GM19463 (cell line): ENCODE measurements around the gene CLDN22.
"Not testable (repeated sequence)": the region's sequence is repeated elsewhere in the genome, so short reads cannot be mapped to it uniquely, and the experiment has no call there.

Experiments used
- ATAC-seq: cut with Tn5 transposase; IDR thresholded peaks from one replicate; pipeline ENCODE4 v1.9.1; 2021; ENCODE audit warnings: mild to moderate bottlenecking, moderate library complexity; ENCODE audit not compliant: unreplicated experiment

Gene CLDN22

DNA sequence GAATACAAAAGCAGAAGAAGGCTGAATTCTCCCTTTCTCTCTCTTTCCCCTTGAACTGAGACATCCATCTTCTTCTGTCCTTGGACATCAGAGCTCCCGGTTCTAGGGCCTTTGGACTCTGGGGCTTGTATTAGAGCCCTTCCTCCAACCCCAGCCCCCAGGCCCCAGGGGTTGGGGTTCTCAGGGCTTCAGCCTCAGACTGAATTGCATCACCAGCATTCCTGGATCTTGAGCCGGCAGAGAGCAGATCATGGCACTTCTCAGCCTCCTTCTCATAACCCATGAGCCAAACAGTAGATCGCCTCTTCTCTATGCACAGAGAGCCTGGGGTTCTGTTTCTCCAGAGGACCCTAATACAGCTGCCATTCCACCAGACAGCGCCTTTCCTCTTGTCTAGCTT lies 27.5 kb upstream of the CLDN22 start:
- no peak for ATAC-seq

DNA sequence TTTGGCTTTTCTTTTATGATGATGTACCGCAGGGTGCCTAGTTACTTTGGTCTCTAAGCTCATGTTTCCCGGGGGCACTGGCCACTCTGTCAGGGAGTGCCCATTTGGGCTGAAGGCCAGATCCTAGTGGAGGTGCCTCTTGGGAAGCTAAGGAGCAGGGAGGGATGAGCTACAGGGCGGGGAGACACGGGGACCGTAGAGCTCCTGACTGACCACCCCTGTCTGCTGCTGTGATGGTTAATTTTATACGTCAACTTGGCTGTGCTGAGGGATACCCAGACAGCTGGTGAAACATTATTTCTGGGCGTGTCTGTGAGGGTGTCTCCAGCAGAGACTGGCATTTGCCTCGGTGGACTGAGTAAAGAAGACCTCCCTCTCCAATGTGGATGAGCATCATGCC lies 27.1 kb upstream of the CLDN22 start:
- ATAC-seq = no peak

DNA sequence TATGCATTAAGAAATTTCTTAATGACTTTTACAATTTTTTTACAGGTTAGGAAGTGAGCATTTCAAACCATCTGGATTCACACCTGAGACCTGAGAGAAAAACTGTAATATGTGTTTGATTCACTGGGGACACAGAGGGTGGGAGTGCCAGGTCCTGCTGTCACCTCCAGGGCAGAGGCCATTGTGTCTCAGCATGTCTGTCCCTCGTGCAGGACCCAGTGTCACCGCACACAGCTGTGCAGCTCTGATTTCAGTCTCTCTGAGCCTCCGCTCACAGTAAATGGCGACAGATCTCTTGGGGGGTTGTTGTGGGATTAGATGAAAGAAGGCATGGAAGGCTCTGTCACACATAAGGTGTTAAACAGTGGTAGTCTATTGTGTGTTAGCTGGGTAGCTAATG lies 25.2 kb upstream of the CLDN22 start:
- no peak for ATAC-seq

DNA sequence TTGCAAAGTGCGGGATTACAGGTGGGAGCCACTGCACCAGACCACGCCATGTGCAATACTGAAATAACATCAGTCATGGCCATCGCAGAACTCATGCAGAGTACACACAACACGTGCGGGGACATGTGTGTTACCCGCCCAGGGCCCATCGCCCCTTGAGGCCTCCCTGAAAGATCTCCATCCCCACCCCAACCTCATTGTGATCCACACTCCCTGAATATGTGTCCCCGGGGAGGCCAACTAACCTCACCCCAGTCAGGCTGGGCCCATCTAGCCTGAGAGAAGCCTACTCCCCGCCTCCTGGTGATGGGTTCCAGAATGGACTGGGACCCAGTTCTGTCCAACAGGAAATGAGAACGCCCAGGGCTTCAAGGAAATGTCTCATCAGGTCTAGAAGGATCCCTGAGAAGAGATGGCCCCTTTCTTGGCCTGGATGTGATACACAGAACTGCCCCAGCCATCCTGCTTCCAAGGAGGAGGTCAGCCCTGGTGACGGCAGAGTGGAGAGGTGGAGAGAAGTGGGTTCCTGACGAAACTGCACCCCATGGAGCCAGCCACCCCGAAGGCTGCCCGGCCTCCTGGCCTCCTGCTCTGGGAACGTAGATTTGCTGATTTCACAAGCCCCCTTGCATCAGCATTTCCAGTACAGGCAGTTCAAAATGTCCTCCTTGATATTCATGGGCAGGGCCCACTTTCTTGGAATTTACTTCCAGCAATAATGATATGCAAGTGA lies 24.6 kb upstream of the CLDN22 start:
- no peak for ATAC-seq

DNA sequence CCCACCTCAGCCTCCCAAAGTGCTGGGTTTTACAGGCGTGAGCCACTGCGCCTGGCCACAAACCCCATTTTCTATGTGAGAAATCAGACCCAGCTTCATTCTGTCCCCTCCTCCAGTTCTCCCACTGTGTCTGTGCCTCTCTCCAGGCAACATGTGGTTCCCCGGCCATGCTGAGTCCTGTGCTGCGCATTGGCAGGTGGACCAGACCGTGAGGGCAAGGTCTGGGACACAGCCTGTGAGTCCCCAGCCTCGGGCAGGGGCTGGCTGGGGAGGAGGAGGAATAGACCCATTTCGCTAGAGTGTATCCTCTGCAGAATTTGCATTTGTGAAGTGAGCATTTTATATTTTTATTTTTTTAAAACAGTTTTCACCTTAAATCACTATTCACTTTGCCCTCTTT lies 23.7 kb upstream of the CLDN22 start:
- no peak for ATAC-seq

DNA sequence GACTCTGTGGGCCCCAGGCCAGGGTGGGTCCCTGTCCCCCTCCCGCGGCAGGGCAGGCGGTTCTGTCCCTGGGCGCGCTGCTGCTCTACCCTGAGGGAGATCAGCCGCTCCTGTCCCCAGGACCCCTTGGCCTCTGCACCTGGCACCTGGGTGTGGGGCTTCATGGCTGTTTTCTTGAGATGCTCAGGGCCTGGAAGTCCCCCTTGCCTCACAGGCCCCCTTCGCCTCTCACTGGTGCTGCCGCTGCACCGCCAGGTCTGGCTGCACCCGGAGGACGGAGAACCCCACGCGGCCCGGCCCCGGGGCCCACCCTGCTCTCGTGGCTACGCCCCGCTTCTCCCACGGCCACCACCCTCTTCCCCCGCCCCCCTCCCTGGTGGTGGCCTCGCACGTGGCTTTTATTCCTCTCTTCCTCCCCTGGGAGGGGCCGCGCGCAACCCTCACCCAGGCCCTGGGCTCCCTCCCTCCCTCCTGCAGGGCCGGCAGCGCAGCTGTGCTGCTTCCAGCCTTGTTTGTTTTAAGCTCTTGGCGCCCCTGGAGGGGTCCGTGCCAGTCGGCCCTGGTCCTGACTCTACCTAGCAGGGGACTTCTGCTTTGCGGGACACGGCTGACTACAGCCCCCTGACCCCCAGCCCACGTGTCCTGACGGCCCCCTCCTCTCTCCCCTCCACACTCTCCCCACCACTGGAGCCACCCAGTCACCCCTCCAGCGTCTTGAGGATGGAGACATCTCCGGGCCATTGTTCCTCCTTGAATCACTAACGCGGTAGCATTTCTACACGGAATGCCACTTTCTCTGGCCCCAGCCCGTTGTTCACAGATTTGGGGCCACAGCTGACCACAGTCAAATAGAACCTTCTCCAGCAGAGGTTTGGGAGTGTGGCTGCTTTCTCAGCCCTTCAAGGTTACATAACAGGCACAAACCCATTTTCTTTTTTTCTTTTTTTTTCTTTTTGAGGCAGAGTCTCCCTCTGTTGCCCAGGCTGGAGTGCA lies 22.8 kb upstream of the CLDN22 start:
- peak; percentile 54 for ATAC-seq

DNA sequence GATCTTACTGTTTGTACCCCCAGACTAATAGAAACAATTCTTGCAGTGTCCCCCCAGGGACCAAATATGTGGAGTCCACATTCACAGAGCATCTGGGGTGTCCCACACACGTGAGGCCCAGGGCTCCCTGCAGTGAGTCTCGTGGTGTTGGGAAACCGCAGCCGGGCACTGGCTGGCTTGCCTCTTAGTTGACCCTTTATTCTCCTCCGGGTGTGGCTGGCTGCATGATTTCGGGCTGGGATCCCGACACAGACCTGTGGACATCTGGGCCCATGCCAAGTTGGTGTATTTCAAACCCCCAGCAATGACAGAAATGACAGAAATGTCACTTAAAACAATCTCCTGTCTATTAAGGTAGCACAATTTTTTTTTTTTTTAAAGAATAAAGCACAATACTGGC lies 17.8 kb upstream of the CLDN22 start:
- ATAC-seq = no peak

DNA sequence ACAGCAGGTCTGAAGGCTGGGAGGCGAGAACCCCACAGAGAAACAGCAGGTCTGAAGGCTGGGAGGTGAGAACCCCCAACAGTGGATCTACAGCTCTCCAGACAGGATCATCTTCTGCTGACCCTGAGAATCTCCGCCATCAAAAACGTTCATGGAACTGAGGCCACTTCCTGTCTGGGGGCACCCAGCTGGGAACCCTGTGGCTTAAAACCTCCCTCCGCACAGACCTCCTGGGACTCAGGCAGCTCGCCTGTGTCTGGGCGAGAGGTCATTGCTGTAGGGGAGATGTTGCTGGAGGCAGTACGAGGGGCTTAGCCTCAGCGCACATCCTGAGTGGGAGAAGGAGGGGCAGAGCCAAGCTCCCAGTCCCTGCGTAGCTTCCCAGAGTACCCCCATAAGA lies 17.3 kb upstream of the CLDN22 start:
- no peak for ATAC-seq

DNA sequence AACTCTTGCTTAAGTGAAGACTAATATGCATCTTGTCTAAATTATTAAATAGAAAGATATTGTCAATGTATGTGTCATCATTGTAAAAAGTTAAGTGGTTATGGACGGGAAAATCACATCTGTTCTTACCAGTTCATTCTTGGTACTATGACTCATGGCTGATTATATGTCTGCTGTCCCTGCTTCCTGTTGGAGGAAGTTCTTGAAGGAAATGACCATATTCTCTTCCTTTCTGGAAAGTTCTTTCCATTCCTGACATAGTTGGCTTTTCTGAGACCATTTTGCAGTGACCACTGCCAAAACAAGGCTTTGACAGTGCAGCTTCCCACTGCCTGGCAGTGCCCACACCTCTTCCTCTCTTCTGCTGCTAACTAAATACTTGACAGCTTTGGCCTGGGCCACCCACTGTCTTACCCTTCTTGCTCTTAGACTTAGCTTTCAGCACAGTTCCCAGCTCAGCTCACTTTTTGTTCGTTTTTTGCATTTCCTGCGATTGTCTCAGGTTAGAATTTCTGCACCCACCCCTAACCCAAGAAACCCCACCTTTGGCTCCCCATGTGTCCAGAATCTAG lies 15.4 kb upstream of the CLDN22 start:
- ATAC-seq = no peak

DNA sequence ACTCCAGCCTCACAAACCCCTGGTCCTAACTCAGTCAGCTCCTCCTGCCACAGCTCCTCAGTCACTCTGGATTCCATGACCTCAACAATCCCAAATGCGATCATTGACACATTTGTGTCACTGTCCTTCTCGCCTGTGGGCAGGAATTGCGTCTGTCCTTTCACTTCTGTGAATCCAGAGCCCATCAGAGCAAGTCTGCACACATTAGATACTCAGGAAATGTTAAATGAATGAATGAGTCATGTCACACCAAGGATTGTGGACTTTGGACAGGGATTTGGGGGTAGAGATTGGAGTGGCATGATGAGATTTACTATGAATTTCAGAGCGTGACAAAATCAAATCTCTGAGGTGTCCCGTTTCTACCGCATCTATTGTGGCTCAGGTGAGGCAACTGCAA lies 13.9 kb upstream of the CLDN22 start:
- ATAC-seq = no peak

DNA sequence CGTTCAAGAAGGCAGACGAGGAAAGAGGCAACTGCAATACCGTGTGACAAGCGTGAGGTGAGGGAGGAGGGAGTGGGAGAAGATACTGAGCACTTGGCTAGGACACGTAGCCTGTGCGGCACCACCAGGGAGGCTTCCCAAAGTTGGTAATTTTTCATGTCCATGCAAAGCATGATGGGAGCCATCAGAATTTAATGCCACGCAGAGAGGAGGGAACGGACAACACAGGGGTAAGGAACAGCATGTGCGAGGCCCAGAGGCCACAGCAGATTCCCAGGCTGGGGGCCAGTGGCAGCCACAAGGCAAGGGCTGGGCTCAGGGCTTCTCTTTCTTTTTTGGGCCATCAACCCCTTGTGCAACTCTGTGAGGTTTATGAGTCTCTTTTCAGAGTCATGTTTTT lies 13.1 kb upstream of the CLDN22 start:
- no peak for ATAC-seq

DNA sequence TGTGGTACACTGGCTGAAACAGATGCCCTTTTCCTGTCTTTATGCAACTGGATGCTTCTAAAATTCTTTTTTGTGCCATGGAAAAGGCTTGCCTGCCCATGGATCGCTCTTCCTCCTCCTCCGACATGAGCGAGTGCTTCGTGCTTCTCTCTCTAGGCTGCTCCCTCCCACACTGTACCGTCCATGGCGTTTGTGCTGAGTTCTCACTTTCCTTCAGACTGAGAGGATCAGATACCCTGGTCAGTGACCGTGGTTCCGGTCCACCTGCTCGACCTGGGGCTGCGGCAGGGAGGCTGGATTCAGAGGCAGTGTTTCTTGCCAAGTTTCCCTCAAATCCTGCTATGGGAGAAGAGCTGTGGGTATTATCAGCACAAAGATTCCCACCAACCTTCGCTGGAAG lies 12.4 kb upstream of the CLDN22 start:
- ATAC-seq = no peak

DNA sequence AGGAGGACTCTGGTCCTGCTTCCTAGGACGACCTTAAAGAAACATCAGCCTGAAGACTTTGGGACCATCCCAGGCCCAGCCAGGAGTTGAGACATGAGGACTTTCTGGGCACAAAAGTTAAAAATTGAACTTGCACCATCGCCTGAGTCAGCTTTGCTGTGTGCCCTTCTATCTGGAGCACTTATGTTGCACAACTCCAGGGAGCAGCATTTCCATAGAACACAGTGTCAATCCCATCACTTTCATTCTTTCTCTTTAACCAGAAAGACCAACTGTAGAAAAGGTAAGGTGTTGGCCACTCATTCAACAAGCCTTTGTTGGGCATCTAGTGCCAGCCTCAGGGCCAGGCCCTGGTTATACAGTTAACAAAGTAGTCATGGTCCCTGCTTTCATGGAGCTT lies 10.8 kb upstream of the CLDN22 start:
- ATAC-seq = no peak

DNA sequence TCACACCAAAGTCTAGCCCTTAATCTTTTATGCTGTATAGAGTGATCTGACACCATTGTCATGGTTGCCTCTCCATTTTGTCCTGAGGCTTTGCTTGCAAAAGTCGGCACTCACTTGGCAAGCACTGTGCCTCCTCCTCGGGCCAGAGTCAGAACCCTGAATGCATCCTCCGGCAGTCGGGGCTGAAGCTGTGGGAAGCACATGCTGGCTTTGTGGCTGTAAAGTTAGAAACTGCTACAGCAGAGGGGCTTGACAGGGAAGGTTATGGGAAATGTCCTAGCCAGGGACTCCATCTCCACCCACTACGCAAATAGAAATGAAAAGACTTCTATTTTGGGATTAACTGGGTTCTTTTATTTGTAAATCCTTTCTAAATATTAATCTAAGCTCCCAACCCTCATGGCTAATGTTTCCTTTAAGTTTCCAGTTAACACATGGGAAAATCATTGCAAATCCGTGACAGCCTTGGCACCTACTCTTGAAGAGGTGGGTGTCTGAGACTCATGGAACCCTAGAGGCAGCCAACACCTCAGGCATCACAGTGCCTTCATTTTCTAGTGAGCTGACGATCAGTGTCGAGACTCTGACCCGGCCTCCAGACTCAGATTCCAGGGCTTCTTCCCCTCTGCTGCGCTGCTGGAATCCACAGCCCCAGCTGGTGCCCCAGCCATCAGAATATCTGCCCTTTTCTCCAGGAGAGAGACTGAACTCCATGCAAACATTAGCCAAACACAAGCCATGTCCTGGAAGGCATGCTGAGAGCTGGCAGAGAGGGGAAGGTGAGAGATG lies 10.1 kb upstream of the CLDN22 start:
- no peak for ATAC-seq

DNA sequence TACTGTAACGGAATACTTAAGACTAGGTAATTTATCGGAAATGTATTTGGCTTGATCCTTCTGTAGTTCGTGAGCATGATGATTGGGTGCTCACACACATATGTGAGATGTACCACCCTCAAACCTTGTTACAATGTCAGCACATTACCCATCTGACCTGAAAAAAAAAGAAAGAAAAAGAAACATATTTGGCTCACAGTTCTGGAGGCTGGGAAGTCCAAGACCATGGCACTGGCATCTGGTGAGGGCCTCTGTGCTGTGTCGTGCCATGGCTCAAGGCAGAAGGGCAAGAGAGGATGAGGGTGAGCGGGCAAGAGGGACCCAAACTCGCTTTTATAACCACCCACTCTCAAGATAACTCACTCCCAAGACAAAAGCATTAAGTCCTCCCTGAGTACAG lies 9.2 kb upstream of the CLDN22 start:
- no peak for ATAC-seq

DNA sequence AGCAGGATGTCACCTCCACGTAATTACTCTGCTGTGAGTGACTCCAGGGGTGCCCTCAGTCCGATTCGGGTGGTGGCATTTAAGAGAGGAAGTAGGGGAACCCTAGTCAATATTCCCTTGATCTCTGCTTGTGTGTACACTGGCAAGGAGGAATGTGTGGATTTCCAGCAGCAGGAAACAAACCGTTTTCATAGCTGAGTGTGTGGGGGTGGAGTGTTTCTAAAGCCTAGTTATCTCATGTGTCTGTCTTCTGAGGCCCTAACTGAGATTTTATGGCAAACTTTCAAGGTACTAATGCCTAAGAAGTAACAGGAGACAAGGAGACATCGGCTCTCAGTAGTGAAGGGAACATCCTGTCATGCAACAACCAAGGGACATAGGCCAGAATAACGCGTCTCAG lies 8.8 kb upstream of the CLDN22 start:
- ATAC-seq = no peak

DNA sequence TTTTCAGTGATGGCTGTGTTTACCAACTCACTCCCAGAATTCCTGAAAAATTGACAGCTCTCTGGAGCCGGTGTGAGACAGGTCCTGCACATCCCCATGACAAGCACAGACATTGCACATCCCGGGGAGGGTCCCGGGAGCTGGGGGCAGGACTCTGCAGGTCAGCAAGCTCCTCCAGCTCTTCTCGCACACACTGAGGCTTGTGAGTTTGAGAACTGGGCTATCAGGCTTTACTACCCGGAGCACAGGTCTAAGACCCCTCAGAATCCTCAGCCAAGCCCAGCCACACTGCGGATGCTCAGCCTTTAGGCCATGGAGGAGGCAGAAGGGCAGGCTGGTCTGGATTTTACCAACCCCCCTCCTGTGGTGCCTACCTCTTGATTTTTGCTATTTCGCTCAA lies 7.8 kb upstream of the CLDN22 start:
- no peak for ATAC-seq

DNA sequence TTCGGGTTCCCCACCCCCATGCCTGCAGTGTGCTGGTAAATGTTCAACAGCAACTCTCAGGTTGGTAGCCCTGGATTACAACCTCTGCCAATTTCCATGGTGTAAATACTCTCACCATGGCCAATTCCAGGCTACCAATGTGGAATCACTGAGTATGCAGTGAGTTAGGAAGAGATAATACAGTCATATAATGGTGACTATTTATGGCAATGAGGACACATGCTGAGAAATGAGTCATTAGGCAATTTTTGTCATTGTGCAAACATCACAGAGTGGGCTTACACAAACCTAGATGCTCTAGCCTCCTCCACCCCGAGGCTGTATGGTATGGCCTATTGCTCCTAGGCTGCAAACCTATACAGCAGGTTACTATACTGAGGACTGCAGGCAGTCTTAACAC lies 6.8 kb upstream of the CLDN22 start:
- no peak for ATAC-seq

DNA sequence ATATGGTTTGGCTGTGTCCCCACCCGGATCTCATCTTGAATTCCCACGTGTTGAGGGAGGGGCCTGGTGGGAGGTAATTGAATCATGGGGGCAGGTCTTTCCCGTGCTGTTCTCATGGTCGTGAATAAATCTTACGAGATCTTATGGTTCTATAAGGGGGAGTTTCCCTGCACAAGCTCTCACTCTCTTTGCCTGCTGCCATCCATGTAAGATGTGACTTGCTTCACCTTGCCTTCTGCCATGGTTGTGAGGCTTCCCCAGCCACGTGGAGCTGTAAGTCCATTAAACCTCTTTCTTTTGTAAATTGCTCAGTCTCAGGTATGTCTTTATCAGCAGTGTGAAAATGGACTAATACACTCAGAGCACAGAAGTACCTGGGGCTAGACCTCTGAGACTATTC lies 6.3 kb upstream of the CLDN22 start:
- ATAC-seq = not testable (repeated sequence)

DNA sequence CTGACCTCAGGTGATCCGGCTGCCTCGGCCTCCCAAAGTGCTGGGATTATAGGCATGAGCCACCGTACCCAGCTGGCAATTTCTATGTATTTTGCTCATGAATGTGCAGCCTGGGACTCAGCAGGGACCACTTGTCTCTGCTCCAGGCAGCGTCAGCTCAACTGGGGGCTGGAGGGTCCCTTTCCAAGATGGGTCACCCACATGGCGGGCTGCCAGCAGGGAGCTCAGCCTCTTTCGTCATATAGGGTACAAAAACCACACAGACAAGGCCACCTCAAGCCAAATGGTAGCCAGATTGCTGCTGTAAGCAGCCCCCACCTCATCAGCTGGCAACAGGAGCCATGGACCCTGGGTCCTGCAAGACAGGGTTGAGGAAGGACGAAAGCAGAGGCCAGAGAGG lies 4.5 kb upstream of the CLDN22 start:
- no peak for ATAC-seq

DNA sequence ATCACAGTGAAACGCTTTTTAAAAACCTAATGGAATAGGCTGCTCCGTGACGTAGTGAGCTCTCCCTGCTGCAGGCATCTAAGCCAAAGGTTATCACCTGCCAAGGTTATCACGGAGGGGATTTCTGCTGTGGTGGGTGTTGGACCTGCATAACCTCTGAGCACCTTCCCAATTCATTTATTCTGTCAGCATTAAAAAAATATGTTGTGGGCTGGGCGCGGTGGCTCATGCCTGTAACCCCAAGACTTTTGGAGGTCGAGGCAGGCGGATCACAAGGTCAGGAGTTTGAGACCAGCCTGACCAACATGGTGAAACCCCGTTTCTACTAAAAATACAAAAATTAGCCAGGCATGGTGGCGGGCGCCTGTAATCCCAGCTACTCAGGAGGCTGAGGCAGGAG lies 4.0 kb upstream of the CLDN22 start:
- ATAC-seq = not testable (repeated sequence)
